Calu3 (cell line): ENCODE data around the gene TMED6. TPM values are rescaled to one million over a fixed set of nuclear protein-coding genes. Genes with fewer than 3 reads are reported as not detected.

Source experiments
- BruUV-seq: library from RNA; stranded (reverse); fragments of 400-500 nt; replicated peaks from 2 replicates; lab custom pipeline; 2021; lab: Mats Ljungman, UMichigan
- CTCF ChIA-PET: fragments of 300-600 bp; sonication (Branson Sonifier 250); formaldehyde crosslinking; loops from one replicate; lab custom pipeline; 2022; ENCODE audit warnings: antibody characterized with exemption; lab: Charles Lee
- DNase-seq: peaks from one replicate; pipeline ENCODE4 v3.0.0; 2022
- H3K27ac Mint-ChIP-seq: one replicate; pipeline ENCODE4 v1.8.0; 2022; ENCODE audit warnings: mixed read lengths; ENCODE audit not compliant: unreplicated experiment
- H3K27me3 Mint-ChIP-seq: one replicate; pipeline ENCODE4 v1.8.0; 2022; ENCODE audit warnings: mixed read lengths; ENCODE audit not compliant: unreplicated experiment
- H3K36me3 Mint-ChIP-seq: one replicate; pipeline ENCODE4 v1.8.0; 2022; ENCODE audit warnings: mild to moderate bottlenecking, moderate library complexity, mixed read lengths; ENCODE audit not compliant: insufficient read depth, unreplicated experiment
- H3K4me1 Mint-ChIP-seq: one replicate; pipeline ENCODE4 v1.8.0; 2022; ENCODE audit warnings: mild to moderate bottlenecking, low read depth, mixed read lengths; ENCODE audit not compliant: unreplicated experiment
- H3K4me3 Mint-ChIP-seq: one replicate; pipeline ENCODE4 v1.8.0; 2022; ENCODE audit warnings: mild to moderate bottlenecking, low read depth, moderate library complexity, mixed read lengths; ENCODE audit not compliant: unreplicated experiment
- H3K9me3 Mint-ChIP-seq: one replicate; pipeline ENCODE4 v1.8.0; 2022; ENCODE audit warnings: low read depth, mixed read lengths; ENCODE audit not compliant: unreplicated experiment
- CTCF ChIP-seq: fragments of 200-600 bp; IDR thresholded peaks from one replicate; pipeline ENCODE4 v1.8.0; 2022; ENCODE audit warnings: antibody characterized with exemption; ENCODE audit not compliant: unreplicated experiment
- intact Hi-C: fragments of 100-400 bp; cut with micrococcal nuclease; formaldehyde crosslinking; loops from one replicate; pipeline ENCODE4 v1.10.0; 2022; ENCODE audit not compliant: unreplicated experiment
- total RNA-seq: library from RNA; stranded (reverse); gene quantifications from 2 replicates; pipeline ENCODE4 v1.2.3, GENCODE V29; 2022

TMED6 gene
- total RNA-seq, 1 experiment from 2014 or later = 1.4 TPM

GRCh38 chr16:69334696-69335095 is 16.9 kb downstream of the TMED6 start:
- Mint-ChIP-seq H3K4me1 (peaks cover 18% of the 10 kb centered on the region), H3K4me3 (no peak overlapping the region), H3K9me3 (no peaks in the 10 kb centered on the region), H3K27ac (no peak overlapping the region), H3K27me3 (no peaks in the 10 kb centered on the region), H3K36me3 (peaks cover 86% of the 10 kb centered on the region)
- intact Hi-C loops = no loop called here
- no TSS peak for BruUV-seq
- TF ChIP-seq CTCF = no peak
- no peak for DNase-seq
- CTCF ChIA-PET = no interaction called here

- H3K4me3 Mint-ChIP-seq = peak within 1 kb of the TSS; percentile 99
- peaks cover 22% of the 10 kb centered on the region for H3K4me1 Mint-ChIP-seq
- no peaks in the 10 kb centered on the region for H3K9me3 Mint-ChIP-seq
- H3K27ac Mint-ChIP-seq = peak within 1 kb of the TSS; percentile 81
- CTCF ChIA-PET = interaction anchor here (0.7 to 1.0 kb wide), 2 partner anchors 12 to 18 kb away, joined by 3 read pairs; no protein-coding TSS in a partner anchor
- peaks cover 82% of the 10 kb centered on the region for H3K36me3 Mint-ChIP-seq
- BruUV-seq = no TSS peak
- DNase-seq = peak; percentile 96
- TF ChIP-seq CTCF = no peak
- H3K27me3 Mint-ChIP-seq = no peaks in the 10 kb centered on the region
- intact Hi-C loops = no loop called here
These were observed 21.1 kb downstream of the TMED6 start, which contains the start of gene PDF for GRCh38 chr16:69330286-69331109. Gene PDF (minus strand): TSS chr16:69330588. CDS start chr16:69330570, 18 bp downstream.

DNA sequence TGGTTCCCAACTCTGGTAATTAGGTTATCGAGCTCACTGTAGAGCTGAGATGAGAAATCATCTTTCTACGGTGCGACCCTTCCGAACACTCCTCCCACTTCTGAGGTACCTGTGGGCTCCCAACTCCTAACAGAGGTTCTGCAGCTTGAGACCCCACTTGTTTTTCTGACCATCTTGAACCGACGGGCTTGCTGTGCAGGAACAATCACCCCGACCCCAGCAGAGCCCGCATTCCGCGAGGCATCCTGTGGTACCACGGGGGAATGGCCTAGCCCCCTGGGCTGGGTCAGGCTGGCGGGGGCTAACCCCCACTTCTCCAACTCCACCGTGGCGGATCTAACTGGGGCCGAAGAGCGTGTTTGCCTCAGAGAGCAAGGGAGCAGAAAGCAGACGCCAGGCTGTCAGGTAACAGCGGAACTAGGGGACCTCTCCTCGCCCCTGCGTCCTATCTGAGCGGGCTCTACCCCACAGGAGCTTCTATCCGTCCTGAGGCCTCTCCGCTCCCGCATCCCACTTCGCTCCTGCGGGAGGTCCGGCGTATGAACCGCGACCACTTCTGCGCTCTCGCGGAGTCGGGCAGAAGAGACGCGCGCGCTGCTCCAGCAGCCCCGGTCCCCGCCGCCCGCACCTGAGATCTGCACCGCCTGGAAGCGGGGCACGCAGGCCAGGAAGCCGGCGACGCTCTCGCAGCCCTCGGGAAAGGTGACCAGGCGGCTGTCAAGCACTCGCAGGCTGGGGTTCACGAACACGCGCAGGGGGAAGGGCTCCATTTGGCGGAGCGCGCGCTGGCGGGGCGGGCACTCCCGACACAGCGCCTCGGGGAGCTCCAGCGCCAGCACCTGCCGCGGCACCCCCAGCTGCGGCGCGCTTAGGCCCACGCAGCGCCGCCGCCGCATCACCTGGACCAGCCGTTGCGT is 22.0 kb downstream of the TMED6 start:
- Mint-ChIP-seq H3K9me3 (no peaks in the 10 kb centered on the region), H3K27ac (peak overlapping the region; percentile 81), H3K36me3 (peaks cover 82% of the 10 kb centered on the region), H3K4me1 (peaks cover 26% of the 10 kb centered on the region), H3K4me3 (peak overlapping the region; percentile 99), H3K27me3 (no peaks in the 10 kb centered on the region)
- BruUV-seq = no TSS peak
- intact Hi-C loops = no loop called here
- CTCF ChIA-PET = interaction anchor here (1.0 to 1.9 kb wide), 2 partner anchors 11 to 179 kb away, joined by 3 to 7 read pairs; no protein-coding TSS in a partner anchor
- peak; percentile 68 for DNase-seq
- TF ChIP-seq CTCF = no peak

DNA sequence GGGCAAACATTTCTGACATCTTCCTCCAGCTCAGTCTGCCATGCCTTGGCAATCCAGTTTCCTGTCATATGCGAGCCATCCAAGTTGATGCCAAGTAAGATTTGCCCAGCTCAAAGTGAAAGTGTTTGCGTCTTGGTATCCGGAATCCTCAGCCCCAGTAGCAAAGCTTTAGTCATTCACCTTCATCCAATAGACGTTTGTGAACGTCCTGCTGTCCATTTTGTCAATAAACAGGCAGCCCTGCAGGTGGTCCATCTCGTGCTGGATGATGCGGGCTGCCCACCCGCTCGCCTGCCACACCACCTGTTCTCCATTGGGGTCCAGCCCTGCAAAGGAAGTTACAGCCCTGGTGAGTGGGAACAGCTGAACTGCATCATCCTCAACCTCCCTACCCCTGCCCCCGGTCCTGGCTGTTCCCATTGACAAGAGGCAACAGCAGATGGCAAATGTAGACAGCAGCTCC is 22.7 kb downstream of the TMED6 start:
- Mint-ChIP-seq H3K4me1 (peaks cover 33% of the 10 kb centered on the region), H3K27ac (peak overlapping the region; percentile 81), H3K27me3 (no peaks in the 10 kb centered on the region), H3K36me3 (peaks cover 83% of the 10 kb centered on the region), H3K4me3 (peak overlapping the region; percentile 99), H3K9me3 (no peaks in the 10 kb centered on the region)
- intact Hi-C loops = no loop called here
- no TSS peak for BruUV-seq
- TF ChIP-seq CTCF = no peak
- CTCF ChIA-PET = interaction anchor here (1.9 kb wide), 1 partner anchor 179 kb away, joined by 7 read pairs; no protein-coding TSS in a partner anchor
- no peak for DNase-seq
